ENCODE data around the gene CCL21.

DNA sequence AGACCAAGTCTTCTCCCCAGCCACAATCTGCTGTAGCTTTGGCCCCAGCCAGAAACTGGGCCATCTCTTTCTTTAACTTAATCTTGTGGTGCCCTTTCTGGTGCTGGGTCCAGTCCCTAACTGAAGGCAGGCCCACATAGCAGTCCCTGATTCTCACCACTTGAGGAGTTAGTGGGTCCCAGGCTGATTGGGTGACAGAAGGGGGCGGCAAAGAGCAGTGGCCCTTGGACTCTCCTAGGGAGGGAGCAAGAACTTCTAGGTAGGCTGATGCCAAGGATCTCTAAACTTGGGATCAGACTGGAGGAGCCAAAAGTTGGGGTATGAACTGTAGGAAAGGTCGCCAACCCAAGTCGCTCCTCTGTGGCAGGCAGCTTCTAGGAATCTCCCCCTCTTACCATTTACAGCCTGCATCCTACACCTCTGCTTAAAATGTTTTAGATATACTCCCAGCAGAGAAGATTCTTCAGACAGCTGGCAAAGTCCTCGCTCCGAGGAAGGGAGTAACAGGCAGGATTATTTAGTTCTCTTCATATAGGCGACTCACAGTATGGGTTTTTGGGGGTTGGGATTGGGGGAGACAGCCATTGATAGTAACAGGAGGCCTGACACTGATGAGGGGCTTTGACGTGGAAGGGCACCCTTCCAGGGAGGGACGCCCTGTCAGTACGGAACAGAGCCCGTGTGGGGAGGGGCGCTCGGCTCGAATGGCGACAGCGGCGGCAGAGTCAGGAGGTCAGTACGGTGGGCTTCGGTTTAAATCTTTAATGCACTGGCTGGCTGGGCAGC is 45.5 kb downstream of the CCL21 start:
- TF ChIP-seq, protein P1, sequence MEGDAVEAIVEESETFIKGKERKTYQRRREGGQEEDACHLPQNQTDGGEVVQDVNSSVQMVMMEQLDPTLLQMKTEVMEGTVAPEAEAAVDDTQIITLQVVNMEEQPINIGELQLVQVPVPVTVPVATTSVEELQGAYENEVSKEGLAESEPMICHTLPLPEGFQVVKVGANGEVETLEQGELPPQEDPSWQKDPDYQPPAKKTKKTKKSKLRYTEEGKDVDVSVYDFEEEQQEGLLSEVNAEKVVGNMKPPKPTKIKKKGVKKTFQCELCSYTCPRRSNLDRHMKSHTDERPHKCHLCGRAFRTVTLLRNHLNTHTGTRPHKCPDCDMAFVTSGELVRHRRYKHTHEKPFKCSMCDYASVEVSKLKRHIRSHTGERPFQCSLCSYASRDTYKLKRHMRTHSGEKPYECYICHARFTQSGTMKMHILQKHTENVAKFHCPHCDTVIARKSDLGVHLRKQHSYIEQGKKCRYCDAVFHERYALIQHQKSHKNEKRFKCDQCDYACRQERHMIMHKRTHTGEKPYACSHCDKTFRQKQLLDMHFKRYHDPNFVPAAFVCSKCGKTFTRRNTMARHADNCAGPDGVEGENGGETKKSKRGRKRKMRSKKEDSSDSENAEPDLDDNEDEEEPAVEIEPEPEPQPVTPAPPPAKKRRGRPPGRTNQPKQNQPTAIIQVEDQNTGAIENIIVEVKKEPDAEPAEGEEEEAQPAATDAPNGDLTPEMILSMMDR (tag by site-specific recombination; IDR thresholded peaks at IDR 0.05), result peak; percentile 79
- TF ChIP-seq, protein P2, sequence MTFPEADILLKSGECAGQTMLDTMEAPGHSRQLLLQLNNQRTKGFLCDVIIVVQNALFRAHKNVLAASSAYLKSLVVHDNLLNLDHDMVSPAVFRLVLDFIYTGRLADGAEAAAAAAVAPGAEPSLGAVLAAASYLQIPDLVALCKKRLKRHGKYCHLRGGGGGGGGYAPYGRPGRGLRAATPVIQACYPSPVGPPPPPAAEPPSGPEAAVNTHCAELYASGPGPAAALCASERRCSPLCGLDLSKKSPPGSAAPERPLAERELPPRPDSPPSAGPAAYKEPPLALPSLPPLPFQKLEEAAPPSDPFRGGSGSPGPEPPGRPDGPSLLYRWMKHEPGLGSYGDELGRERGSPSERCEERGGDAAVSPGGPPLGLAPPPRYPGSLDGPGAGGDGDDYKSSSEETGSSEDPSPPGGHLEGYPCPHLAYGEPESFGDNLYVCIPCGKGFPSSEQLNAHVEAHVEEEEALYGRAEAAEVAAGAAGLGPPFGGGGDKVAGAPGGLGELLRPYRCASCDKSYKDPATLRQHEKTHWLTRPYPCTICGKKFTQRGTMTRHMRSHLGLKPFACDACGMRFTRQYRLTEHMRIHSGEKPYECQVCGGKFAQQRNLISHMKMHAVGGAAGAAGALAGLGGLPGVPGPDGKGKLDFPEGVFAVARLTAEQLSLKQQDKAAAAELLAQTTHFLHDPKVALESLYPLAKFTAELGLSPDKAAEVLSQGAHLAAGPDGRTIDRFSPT (tag by site-specific recombination; IDR thresholded peaks at IDR 0.05), result no peak
- TF ChIP-seq ZNF335 (tag by site-specific recombination; conservative IDR thresholded peaks at IDR 0.05) (no peak), ZNF138 (tag by site-specific recombination; IDR thresholded peaks at IDR 0.05; ENCODE audit: borderline replicate concordance) (no peak), ZNF169 (tag by site-specific recombination; IDR thresholded peaks at IDR 0.05) (no peak), ZBTB7A (tag by site-specific recombination; IDR thresholded peaks at IDR 0.05; ENCODE audit: low read depth) (no peak)
